Stimulated activated CD4-positive, alpha-beta T cell treated with anti-CD3 and anti-CD28 coated beads, Interleukin-4, amount 100 ng/mL, for 4 hours (primary cell): Measurements from ENCODE around the gene LBR.
"Not testable (repeated sequence)": the region's sequence is repeated elsewhere in the genome, so short reads cannot be mapped to it uniquely, and the experiment has no call there.

ENCODE experiments used
- DNase-seq, 2 experiments: peaks; one replicate each; pipeline ENCODE4 v3.0.0-alpha.2; 2020

The LBR gene

DNA sequence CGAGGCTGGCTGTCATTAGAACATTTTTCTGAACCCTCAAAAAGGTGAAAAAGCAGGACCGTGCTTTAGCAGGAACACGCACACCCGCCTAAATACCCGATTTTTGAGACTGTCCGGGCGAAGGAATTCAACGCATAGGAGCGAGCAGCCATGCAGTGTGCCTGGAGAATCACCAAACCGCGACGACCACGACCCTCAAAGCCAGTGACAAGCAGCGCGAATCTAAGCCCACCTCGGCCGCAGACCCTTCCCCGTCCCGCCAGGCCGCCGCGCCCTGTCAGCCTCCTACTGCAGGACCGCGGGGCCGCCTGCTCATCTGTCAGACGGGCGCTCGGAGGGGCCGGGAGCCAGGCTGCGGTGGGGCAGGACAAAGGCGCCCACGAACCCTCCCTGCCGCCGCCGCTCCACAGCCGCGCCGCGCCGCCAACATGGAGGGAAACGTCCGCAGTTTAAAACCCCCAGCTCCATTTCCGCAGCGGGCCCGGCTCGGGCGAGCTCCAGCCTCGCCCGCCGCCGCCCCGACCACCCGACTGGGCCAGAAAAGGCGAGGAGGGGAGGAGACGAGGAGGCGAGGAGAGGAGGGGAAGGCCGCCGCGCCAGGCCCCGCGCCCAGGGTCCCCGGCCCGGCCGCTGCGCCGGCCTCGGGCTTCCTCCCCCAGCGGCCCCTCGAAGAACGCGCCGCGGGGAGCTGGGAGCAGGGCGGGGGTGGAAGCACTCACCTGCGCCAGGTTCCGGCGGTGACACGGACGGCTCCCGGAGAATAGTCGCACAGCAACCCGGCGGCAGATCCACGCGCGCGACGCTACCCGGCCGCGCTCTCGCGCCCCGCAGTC, at the start of gene LBR:
Gene LBR, minus strand, starts transcription at position 804 of the 833 bp plus-strand sequence. CDS start 3,963 bp downstream, outside the sequence.
- peak; percentile 30 to 36 for DNase-seq

DNA sequence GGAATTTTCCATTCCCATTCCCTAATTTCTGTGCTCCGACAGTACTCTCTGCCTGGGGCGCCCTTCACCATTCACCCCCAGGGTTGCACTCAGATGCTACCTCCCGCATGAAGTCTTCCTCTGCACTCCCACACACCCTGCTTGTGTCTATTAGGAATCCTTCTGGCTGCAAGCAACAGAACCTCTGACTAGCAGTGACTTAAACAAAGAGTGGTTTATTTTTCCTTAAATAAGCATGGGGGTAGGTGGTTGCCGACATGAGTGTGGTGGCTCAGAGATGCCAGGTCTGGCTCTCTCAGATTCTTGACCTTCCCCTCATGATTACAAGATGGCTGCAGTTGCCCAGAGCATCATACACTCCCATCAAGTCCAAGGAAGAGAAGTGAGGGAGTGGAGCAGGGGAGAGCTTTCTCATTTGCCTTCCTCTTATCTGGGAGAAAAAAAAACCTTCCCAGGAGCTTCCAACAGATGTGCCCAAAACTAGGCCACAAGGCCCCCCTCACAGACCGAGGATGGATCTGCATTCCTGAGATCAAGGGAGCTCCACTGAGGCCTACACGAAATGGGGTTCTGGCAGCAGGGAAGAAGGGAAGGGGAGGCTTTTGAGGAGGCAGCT, 49.6 kb upstream of the LBR start:
- DNase-seq: no peak

DNA sequence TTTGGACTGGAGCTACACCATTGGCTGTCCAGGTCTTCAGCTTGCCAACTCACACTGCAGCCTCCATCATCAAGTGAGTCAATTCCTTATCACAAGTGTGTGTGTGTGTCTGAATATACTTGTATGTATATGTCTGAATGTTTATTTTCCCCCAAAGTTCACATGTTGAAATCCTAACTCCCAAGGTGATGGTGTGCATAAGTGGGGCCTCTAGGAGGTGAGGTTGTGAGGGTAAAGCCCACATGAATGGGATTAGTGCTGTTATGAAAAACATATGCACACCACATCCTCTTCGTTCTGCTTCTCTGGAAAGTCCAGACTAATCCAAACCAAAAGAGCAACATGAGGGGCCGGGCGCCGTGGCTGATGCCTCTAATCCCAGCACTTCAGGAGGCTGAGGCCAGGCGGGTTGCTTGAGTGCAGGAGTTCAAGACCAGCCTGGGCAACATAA, 48.7 kb upstream of the LBR start:
- DNase-seq: no peak

DNA sequence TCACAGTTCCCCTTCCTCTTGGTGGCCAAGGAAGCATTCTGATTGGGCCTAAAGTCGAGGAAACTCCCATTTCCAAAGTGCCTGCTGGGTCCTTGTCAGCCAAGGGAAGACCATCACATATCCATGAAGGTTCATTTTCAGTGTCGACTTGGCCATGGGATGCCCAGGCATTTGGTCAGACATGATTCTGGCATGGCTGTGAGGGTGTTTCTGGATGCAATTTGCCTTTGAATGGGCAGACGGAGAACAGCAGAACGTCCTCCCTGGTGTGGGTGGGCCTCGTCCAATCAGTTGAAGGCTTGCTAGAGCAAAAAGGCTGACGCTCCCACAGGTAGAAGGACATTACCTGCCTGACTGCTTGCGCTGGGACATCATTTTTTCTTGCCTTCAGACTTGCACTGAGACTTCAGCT, 48.3 kb upstream of the LBR start:
- no peak for DNase-seq

DNA sequence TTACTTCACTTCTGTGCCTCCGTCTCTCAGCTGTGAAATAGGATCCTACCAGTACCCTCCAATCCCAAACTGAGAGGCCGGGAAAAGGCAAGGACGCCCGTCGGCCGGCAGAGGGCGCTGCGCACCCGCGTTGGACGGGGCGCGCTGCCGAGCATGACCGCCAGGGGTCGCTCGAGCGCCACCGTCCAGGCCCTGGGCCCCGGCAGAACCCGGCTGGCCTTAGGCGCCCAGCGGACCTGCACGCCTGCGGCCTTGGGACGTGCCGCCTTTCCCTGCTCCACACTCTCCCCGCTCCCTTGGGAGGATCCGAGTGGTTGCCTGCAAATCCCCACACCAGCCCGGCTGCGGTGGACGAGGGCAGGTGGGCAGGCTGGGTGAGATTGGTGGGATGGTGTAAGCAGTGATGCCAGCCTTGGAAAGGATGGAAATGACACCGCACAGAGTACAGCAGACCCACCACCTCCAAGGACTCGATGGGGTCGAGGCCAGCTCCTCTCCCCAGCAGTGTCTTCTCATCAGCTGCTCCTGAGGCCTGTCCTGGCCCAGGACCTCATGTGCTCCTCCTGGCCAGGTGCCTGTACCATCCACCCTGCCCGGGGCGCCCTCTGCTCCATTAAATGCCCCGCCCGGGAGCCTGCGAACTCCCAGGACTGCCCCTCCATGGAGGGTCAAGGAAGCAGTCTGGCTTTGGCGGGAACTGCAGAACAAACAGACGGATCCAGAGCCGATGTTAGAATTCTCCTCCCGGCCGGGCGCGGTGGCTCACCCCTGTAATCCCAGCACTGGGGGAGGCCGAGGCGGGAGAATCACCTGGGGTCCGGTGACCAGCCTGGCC, 47.4 kb upstream of the LBR start:
- DNase-seq: peak; percentile 34 to 69

DNA sequence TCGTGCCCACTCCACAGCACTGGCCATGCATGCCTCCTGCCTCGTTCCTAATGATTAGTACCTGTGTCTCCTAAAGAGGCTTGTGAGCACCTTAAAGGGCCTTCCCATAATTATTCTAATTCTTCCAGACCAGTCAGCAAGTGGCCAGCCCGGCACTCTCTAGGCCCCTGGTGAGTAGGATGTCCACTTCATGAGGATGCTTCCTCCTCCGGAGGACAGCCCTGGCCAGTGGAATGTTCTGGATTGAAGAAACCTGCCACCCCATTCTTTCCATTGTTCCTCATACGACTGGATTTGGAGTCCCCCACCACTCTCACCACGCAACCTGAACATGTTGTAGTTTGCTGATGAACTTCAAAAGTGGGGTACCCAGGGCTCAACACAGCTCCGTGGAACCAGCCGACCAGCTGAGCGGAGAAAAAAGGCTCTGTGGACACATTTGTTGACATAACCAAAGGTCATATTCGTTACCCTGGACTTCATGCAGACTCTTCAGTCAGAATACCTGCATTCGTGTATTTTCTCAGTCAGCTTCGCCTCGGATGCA, 46.7 kb upstream of the LBR start:
- DNase-seq: no peak

DNA sequence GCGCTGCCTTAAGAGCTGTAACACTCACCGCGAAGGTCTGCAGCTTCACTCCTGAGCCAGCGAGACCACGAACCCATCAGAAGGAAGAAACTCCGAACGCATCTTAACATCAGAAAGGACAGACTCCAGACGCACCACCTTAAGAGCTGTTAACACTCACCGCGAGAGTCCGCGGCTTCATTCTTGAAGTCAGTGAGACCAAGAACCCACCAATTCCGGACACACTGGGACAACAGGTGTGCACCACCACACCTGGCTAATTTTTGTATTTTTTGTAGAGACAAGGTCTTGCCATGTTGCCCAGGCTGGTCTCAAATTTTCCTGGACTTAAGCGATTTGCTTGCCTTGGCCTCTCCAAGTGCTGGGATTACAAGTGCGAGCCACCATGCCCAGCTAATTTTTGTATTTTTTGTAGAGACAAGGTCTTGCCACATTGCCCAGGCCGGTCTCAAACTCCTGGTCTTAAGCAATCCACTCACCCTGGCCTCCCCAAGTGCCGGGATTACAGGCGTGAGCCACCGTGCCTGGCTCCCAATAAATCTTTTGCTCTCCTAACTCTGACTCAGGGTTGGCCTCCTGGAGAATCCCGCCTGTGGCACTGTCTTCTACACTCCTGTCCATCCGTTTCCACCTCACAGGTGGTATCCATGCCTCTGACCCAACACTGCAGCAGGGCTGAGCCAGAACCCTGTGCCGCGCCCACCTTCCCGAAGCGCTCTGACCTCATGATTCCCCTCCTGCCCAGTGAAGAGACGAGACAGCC, 46.0 kb upstream of the LBR start:
- not testable (repeated sequence) for DNase-seq

DNA sequence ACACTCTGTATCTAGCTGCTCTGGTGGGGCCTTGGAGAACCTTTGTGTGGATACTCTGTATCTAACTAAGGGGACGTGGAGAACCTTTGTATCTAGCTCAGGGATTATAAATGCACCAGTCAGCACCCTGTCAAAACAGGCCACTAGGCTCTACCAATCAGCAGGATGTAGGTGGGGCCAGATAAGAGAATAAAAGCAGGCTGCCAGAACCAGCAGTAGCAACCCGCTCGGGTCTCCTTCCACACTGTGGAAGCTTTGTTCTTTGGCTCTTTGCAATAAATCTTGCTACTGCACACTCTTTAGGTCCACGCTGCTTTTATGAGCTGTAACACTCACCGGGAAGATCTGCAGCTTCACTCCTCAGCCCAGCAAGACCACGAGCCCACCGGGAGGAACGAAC, 45.4 kb upstream of the LBR start:
- not testable (repeated sequence) for DNase-seq

DNA sequence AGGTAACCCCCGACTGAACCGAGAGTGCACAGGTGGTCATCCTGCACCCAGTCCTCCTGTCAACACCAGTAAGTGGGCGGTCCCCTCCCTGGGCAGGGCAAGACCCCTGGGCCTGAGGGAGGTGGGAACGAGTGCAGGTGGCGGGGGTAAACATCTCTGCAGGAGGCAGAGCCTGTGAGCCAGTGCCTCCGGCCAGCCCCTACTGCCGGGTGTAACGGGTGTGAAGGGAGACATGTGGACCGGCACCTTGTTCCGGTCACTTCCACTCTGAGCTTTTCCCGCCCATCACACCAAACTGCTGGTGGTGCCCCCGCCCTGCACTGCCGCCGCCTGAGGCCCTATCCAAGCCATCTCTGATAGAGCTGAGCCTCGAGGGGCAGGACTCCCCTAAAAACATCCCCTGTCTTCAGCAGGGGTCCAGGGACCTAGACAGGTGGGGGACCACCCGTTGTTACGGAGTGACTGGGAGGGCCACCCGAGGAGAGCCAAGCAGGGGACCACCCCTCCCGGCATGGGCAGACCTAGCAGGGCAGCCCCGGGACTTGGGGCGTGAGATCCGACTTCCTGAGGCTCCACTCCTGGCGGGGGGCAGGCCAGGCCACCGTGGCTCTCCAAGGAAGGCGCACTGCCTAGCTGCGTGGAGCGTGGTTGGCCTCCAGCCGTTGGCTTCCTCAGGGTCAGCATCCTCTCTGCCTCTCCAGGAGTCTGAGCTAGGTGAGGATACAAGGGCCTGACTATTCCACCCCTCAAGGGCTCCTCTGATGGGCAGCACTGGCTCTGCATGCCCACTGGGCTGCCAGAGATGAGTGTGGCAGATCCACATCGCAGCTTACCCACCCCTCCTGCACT, 43.8 kb upstream of the LBR start:
- no peak for DNase-seq

DNA sequence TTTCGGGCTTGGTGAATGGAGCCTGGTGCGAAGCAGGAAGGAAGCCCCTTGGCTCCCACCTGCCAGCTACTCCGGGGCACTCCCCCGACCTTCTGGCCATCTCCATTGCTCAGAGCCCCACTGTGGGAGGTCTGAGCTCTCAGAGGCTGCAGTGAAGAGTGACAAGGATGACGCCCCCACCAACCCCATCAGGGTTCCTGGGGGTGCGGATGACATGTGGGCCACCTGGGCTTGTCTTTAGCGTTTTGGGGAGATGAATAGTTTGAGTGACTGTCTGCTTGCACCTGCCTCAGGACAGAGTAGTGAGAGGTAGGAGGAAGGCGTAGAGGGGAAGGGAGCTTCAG, 43.2 kb upstream of the LBR start:
- no peak for DNase-seq

DNA sequence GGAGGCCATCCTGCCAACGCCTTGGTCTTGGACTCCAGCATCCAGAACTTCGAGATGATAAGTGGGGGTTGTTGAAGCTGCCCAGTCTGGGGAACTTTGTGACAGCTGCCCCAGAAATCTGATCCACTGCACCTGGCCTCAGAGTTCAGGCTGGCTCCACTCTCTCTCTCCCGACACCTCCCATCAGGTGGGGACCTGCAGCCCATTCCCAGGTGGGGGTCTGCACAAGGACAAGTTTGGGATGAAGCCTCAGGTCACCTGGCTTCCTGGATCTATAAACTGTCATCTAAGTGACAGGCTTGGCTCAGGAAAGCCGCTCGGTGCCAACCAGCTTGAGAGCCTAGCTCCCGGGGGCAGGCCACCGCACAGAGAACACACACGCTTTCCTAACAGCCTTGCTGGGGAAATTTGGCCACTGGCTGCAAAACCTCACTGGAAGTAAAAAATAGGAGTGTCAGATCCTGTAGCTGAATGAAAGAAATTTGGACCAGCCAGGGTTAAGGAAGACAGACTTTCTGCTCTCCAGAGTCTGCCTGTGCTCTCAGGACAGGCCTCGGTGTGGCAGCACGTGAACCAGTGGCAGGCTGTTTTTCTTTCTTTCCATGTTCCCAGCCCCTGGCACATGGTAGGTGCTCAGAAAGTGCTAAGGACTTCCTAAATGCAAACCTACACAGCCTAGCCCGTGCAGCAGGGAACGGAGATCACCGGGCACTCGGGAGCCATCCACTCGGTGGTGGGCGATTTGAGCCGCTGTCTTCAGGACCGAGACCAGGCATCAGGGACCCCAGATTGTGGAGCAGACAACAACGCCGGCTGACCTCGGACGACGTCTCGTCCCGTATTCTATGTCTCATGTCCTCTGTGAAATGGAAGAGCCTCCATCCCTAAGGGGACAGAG, 42.6 kb upstream of the LBR start:
- DNase-seq: no peak

DNA sequence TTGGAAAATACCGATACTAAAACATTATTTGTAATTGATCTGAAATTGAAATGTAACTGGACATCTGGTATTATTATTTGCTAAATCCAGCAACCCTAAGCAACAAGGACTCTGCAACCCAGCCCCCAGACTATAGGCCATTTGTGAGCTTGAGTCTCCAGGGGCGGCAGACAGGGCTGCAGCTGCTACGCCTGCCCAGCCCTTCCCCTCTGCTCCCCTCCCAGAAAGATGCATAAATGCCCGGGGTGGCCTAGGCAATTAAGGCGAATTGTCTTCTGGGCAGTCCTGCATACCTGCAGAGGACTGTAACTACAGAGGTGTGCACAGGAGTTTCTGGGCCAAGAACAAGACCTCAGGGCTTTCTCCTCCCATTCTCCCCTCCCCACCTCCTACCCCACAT, 41.2 kb upstream of the LBR start:
- DNase-seq: no peak

DNA sequence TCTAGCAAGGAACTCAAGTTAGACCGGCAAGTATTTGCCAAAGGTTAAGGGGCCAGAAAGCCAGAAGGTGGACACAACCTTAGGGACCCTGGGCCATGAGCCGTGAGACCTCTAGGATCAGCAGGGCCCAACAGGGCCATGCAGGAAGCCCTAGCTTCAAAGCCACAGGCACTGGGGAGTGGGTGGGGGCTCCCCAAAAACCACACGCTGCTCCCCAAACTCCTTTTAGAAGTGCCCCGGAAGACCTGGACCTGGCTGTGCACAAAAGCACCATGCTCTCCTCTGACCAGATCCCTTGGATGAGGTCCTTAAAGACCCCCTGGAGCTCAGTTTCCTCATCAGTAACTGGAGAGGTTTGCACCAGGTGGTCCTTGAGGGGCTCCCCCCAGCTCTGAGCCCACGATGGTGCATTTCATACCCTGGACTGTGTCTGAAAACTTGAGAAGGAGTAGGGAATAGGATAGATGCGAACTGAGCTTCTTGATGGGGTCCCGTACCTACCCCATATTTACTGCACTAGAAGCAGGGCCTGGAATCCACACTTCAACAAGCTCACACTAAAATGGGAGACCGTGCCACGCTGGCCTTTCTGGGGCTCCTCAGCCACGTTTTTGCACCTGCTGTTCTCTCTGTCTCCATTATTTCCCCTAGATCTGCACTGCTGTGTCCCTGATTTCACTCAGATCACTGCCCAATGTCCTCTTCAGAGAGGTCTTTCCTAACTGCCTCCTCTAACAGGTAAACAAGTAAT, 40.6 kb upstream of the LBR start:
- DNase-seq: no peak

DNA sequence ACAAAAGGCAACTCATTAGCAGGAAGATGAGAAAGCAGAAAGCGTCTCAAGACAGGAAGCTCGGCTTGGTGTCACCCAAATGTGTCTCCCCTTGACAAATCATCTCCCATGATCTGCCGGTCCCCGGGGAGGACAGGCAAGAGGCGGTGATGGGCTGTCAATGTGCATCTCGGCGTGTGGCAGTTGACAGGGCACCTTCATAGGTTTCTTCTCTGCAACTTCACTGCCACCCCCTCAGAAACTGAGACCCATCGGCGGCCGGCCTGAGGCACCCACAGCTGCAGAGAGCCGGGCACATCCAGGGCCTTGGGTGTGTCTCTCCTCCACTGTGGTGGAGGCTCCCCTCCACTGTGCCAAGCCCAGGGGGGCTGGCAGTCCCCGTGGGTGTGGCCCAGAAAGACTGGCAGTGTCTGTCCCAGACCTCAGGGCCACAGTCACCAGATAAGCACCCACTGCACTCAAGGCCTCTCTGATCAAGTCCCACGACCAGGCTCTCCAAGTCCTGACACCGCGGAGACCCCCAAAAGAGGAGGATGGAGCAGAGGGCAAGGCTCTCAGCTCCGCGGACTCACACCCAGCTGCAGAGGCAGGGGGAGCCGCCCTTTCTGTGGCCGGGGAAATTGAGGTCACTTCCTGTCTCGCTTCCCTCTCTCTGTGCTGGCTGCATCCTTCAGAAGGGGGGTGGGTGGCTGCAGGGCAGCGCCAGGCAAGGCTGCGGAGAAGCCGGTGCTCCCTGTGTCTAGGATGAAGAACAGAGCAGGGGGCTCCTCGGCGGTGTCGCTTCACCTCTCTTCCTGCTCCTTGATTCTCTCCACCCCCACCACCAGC, 39.6 kb upstream of the LBR start:
- DNase-seq: peak; percentile 66 to 75

DNA sequence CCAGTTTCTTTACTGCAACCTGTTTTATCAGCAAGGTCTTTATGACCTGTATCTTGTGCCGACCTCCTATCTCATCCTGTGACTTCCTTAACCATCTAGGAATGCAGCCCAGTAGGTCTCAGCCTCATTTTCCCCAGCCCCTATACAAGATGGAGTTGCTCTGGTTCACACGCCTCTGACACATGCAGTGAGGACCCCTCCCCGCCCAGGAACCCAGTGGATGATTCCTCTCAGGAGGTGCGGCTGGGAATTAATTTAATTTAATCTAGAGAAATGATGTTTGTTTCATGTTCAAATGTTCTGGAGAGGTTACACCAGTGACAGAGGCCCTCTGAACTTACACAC, 39.0 kb upstream of the LBR start:
- no peak for DNase-seq

DNA sequence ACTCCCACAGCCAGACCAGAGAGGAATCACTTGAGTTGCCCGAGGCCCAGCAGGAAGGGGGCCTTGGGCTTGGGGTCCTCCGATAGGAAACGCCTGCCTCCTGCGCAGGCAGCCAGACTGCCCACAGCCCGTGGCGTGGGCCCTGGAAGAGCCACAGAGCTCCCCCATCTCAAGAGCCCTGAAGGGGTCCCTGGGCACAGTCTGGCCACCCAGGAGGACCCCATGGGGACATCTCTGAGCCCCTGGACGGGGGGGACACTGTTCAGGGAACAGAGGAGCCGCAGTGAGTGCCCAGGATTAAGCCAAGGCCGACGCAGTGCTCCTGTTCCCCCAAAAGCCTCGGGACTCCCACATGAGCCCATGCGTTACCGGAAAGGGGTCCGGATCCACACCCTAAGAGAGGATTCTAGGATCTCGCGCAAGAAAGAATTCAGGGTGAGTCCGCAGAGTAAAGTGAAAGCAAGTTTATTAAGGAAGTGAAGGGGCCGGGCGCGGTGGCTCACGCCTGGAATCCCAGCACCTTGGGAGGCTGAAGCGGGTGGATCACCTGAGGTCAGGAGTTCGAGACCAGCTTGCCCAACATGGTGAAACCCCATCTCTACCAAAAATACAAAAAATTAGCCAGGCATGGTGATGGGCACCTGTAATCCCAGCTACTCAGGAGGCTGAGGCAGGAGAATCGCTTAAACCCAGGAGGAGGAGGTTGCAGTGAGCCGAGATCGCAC, 38.1 kb upstream of the LBR start:
- DNase-seq: no peak

DNA sequence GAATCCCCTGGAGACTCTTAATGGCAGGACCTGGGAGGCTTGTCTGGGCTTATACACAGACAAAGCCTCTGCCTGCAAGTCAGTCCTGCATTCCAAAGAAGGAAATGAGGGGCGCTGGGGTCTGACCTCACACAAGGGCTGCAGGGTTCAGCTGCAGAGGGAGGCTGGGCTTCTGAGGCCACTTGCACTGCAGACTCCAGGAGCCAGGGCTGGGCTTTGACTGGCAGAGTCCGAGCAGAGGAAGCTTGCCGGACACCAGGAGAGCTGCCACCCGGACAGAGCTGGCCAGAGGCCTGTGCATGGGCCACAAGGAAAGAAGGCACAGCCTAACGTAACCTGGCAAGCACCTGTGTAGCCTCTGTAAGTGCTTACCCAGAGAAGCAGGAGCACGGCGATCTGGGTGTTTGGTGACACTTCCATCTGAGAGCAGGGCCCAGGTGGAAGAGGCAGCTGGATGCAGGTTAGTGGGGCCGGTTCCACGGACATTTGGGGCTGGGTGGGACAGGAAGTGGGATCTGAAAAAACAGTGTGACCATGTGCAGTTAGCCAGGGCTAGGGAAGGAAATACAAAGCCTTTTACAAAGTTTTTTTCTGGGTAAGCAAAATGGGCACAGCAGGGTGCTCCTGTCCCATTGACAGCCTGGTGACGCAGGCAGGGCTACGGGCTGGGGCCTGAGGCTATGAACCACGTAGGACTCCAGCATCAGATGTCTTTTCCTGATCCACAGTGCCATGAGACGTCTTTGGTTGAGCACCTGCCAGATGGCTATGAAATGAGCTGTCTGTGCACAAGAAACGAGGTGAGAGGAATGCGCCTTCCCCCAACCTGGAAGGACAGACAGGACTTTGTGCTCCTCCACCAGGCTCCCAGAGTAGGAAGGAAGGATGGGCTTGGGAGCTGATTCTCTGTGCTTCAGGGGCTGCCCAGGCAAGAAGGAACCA, 37.3 kb upstream of the LBR start:
- DNase-seq: no peak
